Astrocyte (in vitro differentiated cells and primary cell): Measurements from ENCODE around the gene UBR3. TPM values are rescaled to one million over a fixed set of nuclear protein-coding genes. Genes with fewer than 3 reads are reported as not detected.
"Not testable (repeated sequence)": the region's sequence is repeated elsewhere in the genome, so short reads cannot be mapped to it uniquely, and the experiment has no call there.

Experiments
- DNase-seq: peaks from one replicate; pipeline ENCODE4 v3.0.0-alpha.2; 2010; ENCODE audit warnings: low read depth
- FAIRE-seq: peaks from 2 replicates; lab custom pipeline; 2011; peaks lifted over from hg19 to GRCh38; lab: Jason Lieb, UNC
- H2AFZ ChIP-seq: 2 replicates; pipeline ENCODE4 v1.6.0; 2012; ENCODE audit warnings: low read depth, low read length, inconsistent platforms
- H3K27ac ChIP-seq: 2 replicates; pipeline ENCODE4 v1.5.1; 2011; ENCODE audit warnings: low read depth, low read length, inconsistent platforms
- H3K27me3 ChIP-seq: 2 replicates; pipeline ENCODE4 v1.6.0; 2011; ENCODE audit warnings: low read length, inconsistent platforms; ENCODE audit not compliant: insufficient read depth
- H3K36me3 ChIP-seq: 2 replicates; pipeline ENCODE4 v1.5.1; 2011; ENCODE audit warnings: low read length, inconsistent platforms; ENCODE audit not compliant: insufficient read depth
- H3K4me1 ChIP-seq: 2 replicates; pipeline ENCODE4 v1.5.1; 2011; ENCODE audit warnings: low read length, inconsistent platforms; ENCODE audit not compliant: insufficient read depth
- H3K4me2 ChIP-seq: 2 replicates; pipeline ENCODE4 v1.6.0; 2012; ENCODE audit warnings: low read length, inconsistent platforms
- H3K4me3 ChIP-seq: 2 replicates; pipeline ENCODE4 v1.5.1; 2011; ENCODE audit warnings: low read depth, mild to moderate bottlenecking, low read length, inconsistent platforms; ENCODE audit not compliant: insufficient read depth
- H3K79me2 ChIP-seq: 2 replicates; pipeline ENCODE4 v1.6.0; 2012; ENCODE audit warnings: mild to moderate bottlenecking, low read length, inconsistent platforms; ENCODE audit not compliant: insufficient read depth
- H3K9ac ChIP-seq: 2 replicates; pipeline ENCODE4 v1.6.0; 2012; ENCODE audit warnings: mild to moderate bottlenecking, low read length, inconsistent platforms
- H3K9me3 ChIP-seq: 2 replicates; pipeline ENCODE4 v1.5.1; 2012; ENCODE audit warnings: low read depth, mild to moderate bottlenecking, low read length, inconsistent platforms; ENCODE audit not compliant: insufficient read depth
- H4K20me1 ChIP-seq: 2 replicates; pipeline ENCODE4 v1.6.0; 2012; ENCODE audit warnings: low read length, inconsistent platforms; ENCODE audit not compliant: insufficient read depth
- H3K27ac Mint-ChIP-seq: one replicate; pipeline ENCODE4 v1.8.0; 2021; ENCODE audit warnings: mild to moderate bottlenecking, mixed read lengths; ENCODE audit not compliant: unreplicated experiment
- H3K27me3 Mint-ChIP-seq: one replicate; pipeline ENCODE4 v1.8.0; 2021; ENCODE audit warnings: low read depth, mixed read lengths; ENCODE audit not compliant: unreplicated experiment
- H3K36me3 Mint-ChIP-seq: one replicate; pipeline ENCODE4 v1.8.0; 2021; ENCODE audit warnings: low read depth, mixed read lengths; ENCODE audit not compliant: unreplicated experiment
- H3K4me1 Mint-ChIP-seq: one replicate; pipeline ENCODE4 v1.8.0; 2021; ENCODE audit warnings: low read depth, mixed read lengths; ENCODE audit not compliant: unreplicated experiment
- H3K4me3 Mint-ChIP-seq: one replicate; pipeline ENCODE4 v1.8.0; 2021; ENCODE audit warnings: mild to moderate bottlenecking, moderate library complexity, mixed read lengths; ENCODE audit not compliant: unreplicated experiment
- H3K9me3 Mint-ChIP-seq: one replicate; pipeline ENCODE4 v1.8.0; 2021; ENCODE audit warnings: mild to moderate bottlenecking, mixed read lengths; ENCODE audit not compliant: unreplicated experiment
- EZH2 ChIP-seq: IDR thresholded peaks from 2 replicates; pipeline ENCODE4 v1.6.1; 2012; ENCODE audit warnings: mild to moderate bottlenecking, low read length, inconsistent platforms; ENCODE audit not compliant: insufficient read depth
- total RNA-seq: library from RNA; stranded (reverse); gene quantifications from 2 replicates; pipeline ENCODE4 v1.2.1, GENCODE V29; 2021
- TF ChIP-seq, protein P1 (sequence below): IDR thresholded peaks from 2 replicates; pipeline ENCODE4 v1.5.1; 2011; ENCODE audit warnings: low read depth, mild to moderate bottlenecking, inconsistent platforms, low read length, moderate library complexity; ENCODE audit not compliant: insufficient read depth

UBR3 gene
- total RNA-seq, 1 donor from 2014 or later = 18.7 TPM

DNA sequence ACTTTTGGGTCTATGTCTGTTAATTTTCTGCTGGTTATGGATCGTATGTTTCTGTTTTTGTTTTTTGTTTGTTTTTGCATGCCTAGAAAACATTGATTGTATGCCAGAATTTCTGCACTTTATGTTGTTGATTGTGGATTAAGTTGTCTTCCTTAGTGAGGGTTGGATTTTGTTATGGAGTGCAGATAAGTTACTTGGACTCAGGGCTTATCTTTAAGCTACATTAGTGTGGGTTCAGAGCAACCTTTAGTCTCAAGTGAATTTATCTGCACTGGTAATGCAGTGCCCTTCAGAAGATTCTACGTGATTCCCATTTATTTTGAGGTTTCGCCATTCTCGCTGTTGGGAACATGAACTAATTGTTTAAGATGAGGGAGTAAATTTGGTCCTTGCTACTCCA, 32.9 kb downstream of the UBR3 start:
- no peak for DNase-seq

DNA sequence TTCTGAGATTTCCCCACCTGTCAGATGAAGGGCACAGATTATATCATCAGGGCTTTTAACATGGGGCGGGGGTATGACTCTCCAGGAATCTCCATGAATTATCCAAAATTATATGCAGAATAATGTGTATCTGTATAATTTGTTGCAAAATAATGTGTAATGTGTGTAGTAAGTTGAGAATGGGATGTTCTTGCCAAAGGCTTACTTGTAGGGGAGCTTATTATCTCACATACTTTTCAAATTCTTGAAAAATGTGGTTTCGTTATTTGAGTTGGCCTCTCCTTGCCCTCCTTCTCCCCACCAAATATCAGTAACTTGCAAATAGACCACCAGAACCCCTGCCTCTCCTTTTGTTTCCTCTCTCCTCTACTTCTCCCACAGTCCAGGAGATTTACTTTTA, 35.6 kb downstream of the UBR3 start:
- Histone ChIP-seq H3K27me3 (no peaks in the 10 kb centered on the region), H3K9me3 (no peaks in the 10 kb centered on the region), H3K79me2 (peaks cover 85% of the 10 kb centered on the region), H3K9ac (no peak overlapping the region), H3K36me3 (no peaks in the 10 kb centered on the region), H2AFZ (no peak overlapping the region), H4K20me1 (peaks cover 52% of the 10 kb centered on the region), H3K4me1 (no peaks in the 10 kb centered on the region), H3K4me3 (no peak overlapping the region), H3K4me2 (no peak overlapping the region), H3K27ac (no peak overlapping the region)
- H3K27me3 Mint-ChIP-seq = no peaks in the 10 kb centered on the region
- H3K4me1 Mint-ChIP-seq = peaks cover 5% of the 10 kb centered on the region
- H3K9me3 Mint-ChIP-seq = peaks cover 4% of the 10 kb centered on the region
- H3K27ac Mint-ChIP-seq = no peak overlapping the region
- H3K4me3 Mint-ChIP-seq = no peak overlapping the region
- peaks cover 3% of the 10 kb centered on the region for H3K36me3 Mint-ChIP-seq
- TF ChIP-seq EZH2 = no peak
- TF ChIP-seq, protein P1, sequence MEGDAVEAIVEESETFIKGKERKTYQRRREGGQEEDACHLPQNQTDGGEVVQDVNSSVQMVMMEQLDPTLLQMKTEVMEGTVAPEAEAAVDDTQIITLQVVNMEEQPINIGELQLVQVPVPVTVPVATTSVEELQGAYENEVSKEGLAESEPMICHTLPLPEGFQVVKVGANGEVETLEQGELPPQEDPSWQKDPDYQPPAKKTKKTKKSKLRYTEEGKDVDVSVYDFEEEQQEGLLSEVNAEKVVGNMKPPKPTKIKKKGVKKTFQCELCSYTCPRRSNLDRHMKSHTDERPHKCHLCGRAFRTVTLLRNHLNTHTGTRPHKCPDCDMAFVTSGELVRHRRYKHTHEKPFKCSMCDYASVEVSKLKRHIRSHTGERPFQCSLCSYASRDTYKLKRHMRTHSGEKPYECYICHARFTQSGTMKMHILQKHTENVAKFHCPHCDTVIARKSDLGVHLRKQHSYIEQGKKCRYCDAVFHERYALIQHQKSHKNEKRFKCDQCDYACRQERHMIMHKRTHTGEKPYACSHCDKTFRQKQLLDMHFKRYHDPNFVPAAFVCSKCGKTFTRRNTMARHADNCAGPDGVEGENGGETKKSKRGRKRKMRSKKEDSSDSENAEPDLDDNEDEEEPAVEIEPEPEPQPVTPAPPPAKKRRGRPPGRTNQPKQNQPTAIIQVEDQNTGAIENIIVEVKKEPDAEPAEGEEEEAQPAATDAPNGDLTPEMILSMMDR = no peak
- DNase-seq = peak; percentile 14
- FAIRE-seq = no peak

More for the DNA sequence above, 32.9 kb downstream of the UBR3 start:
- Histone ChIP-seq H3K9me3 (no peaks in the 10 kb centered on the region), H4K20me1 (peaks cover 37% of the 10 kb centered on the region), H3K9ac (no peak overlapping the region), H3K36me3 (no peaks in the 10 kb centered on the region), H3K4me2 (no peak overlapping the region), H3K4me1 (no peaks in the 10 kb centered on the region), H3K27me3 (no peaks in the 10 kb centered on the region), H3K4me3 (no peak overlapping the region), H3K79me2 (peaks cover 70% of the 10 kb centered on the region), H2AFZ (no peak overlapping the region), H3K27ac (no peak overlapping the region)
- Mint-ChIP-seq H3K4me3 (no peak overlapping the region), H3K9me3 (peaks cover 3% of the 10 kb centered on the region), H3K27me3 (no peaks in the 10 kb centered on the region), H3K36me3 (peaks cover 3% of the 10 kb centered on the region), H3K4me1 (no peaks in the 10 kb centered on the region), H3K27ac (no peak overlapping the region)
- no peak for TF ChIP-seq EZH2
- TF ChIP-seq, protein P1 = no peak
- no peak for FAIRE-seq

DNA sequence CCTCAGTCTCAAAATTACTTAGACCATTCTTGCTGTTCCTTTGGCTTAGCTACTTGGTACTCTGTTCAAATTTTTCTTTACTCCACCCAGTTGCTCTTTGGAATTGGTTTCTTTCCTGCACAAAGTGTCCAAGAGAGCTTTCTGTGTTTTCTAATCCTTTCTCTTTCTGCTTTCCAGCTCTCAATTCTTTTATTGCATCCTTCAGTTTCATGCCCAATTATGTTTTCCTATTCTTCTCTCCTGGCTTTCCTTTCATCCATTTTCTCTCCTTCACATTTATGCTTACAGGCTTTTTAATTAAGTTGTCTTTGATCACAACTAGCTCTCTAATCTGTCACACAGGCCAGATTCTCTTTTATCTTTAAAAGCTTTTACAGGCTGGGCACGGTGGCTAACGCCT, 38.2 kb downstream of the UBR3 start:
- H3K36me3 ChIP-seq = no peaks in the 10 kb centered on the region
- Mint-ChIP-seq H3K4me1 (peaks cover 5% of the 10 kb centered on the region), H3K4me3 (no peak overlapping the region), H3K36me3 (peaks cover 2% of the 10 kb centered on the region), H3K9me3 (peaks cover 4% of the 10 kb centered on the region), H3K27ac (no peak overlapping the region), H3K27me3 (no peaks in the 10 kb centered on the region)
- no peak overlapping the region for H3K4me3 ChIP-seq
- no peaks in the 10 kb centered on the region for H3K27me3 ChIP-seq
- no peak overlapping the region for H3K4me2 ChIP-seq
- no peaks in the 10 kb centered on the region for H3K4me1 ChIP-seq
- FAIRE-seq (no peak), DNase-seq (no peak)
- no peak for TF ChIP-seq EZH2
- TF ChIP-seq, protein P1 = no peak
- no peak overlapping the region for H3K9ac ChIP-seq
- peaks cover 81% of the 10 kb centered on the region for H3K79me2 ChIP-seq
- no peak overlapping the region for H2AFZ ChIP-seq
- H4K20me1 ChIP-seq = peaks cover 34% of the 10 kb centered on the region
- H3K9me3 ChIP-seq = no peaks in the 10 kb centered on the region
- no peak overlapping the region for H3K27ac ChIP-seq

DNA sequence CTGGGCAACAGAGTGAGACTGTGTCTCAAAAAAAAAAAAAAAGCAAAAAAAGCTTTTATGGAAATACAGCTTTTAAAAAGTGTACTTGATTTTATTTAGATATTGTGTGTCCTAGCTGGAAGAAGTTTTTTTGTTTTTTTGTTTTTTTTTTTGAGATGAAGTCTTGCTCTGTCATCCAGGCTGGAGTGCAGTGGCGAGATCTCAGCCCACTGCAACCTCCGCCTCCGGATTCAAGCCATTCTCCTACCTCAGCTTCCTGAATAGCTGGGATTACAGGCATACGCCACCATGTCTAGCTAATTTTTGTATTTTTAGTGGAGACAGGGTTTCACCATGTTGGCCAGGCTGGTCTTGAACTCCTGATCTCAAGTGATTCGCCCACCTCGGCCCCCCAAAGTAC, 39.0 kb downstream of the UBR3 start:
- not testable (repeated sequence) for H3K4me3 ChIP-seq, FAIRE-seq, H3K9me3 Mint-ChIP-seq, H3K36me3 Mint-ChIP-seq, H3K27ac ChIP-seq, H3K4me1 ChIP-seq, H3K9me3 ChIP-seq, H3K4me1 Mint-ChIP-seq, H3K4me2 ChIP-seq, H3K27me3 Mint-ChIP-seq, H3K36me3 ChIP-seq, H2AFZ ChIP-seq, DNase-seq, H3K4me3 Mint-ChIP-seq, H3K27me3 ChIP-seq, H3K9ac ChIP-seq
- H4K20me1 ChIP-seq = peaks cover 28% of the 10 kb centered on the region
- peaks cover 77% of the 10 kb centered on the region for H3K79me2 ChIP-seq
- peak overlapping the region; percentile 34 for H3K27ac Mint-ChIP-seq
